Mesendoderm (in vitro differentiated cells): ENCODE results near the gene C17orf58.

Experiments used
- DNase-seq: peaks from one replicate; pipeline ENCODE4 v3.0.0; 2013
- H2AK5ac ChIP-seq: 2 replicates; pipeline ENCODE4 v1.6.1; 2013; ENCODE audit warnings: low read length, inconsistent platforms
- H2BK120ac ChIP-seq: 2 replicates; pipeline ENCODE4 v1.6.1; 2013; ENCODE audit warnings: low read depth, mild to moderate bottlenecking, low read length, moderate library complexity, mixed read lengths
- H2BK15ac ChIP-seq: replicated peaks from 2 replicates; pipeline ENCODE4 v1.6.1; 2013; ENCODE audit warnings: low read depth, mild to moderate bottlenecking, moderate library complexity
- H2BK5ac ChIP-seq: 2 replicates; pipeline ENCODE4 v1.6.1; 2013; ENCODE audit warnings: low read length, inconsistent platforms
- H3K18ac ChIP-seq: 2 replicates; pipeline ENCODE4 v1.6.1; 2013; ENCODE audit warnings: mild to moderate bottlenecking, low read length, mixed read lengths
- H3K23ac ChIP-seq: one replicate; pipeline ENCODE4 v1.6.1; 2013; ENCODE audit warnings: low read length
- H3K27ac ChIP-seq: 2 replicates; pipeline ENCODE4 v1.5.1; 2013; ENCODE audit warnings: low read depth, mild to moderate bottlenecking, inconsistent platforms, low read length, moderate library complexity
- H3K27me3 ChIP-seq: 2 replicates; pipeline ENCODE4 v1.6.1; 2013; ENCODE audit warnings: low read length, control low read depth, mild to moderate bottlenecking, inconsistent platforms; ENCODE audit not compliant: insufficient read depth, poor library complexity
- H3K36me3 ChIP-seq: 2 replicates; pipeline ENCODE4 v1.6.1; 2013; ENCODE audit warnings: low read length, inconsistent platforms; ENCODE audit not compliant: control insufficient read depth, insufficient read depth
- H3K4ac ChIP-seq: one replicate; pipeline ENCODE4 v1.6.1; 2013; ENCODE audit warnings: low read depth, mild to moderate bottlenecking, low read length, moderate library complexity
- H3K4me1 ChIP-seq: 2 replicates; pipeline ENCODE4 v1.6.1; 2013; ENCODE audit warnings: low read depth, low read length, inconsistent platforms; ENCODE audit not compliant: control insufficient read depth
- H3K4me2 ChIP-seq: 2 replicates; pipeline ENCODE4 v1.6.1; 2013; ENCODE audit warnings: low read length
- H3K4me3 ChIP-seq: 2 replicates; pipeline ENCODE4 v1.5.1; 2013; ENCODE audit warnings: mild to moderate bottlenecking, low read length
- H3K56ac ChIP-seq: one replicate; pipeline ENCODE4 v1.6.1; 2013; ENCODE audit warnings: low read length
- H3K79me1 ChIP-seq: 2 replicates; pipeline ENCODE4 v1.6.1; 2013; ENCODE audit warnings: low read length, inconsistent platforms
- H3K79me2 ChIP-seq: 2 replicates; pipeline ENCODE4 v1.6.1; 2013; ENCODE audit warnings: mild to moderate bottlenecking, low read length; ENCODE audit not compliant: control insufficient read depth, insufficient read depth
- H3K9ac ChIP-seq: 2 replicates; pipeline ENCODE4 v1.6.1; 2013; ENCODE audit warnings: low read length, inconsistent platforms
- H4K5ac ChIP-seq: one replicate; pipeline ENCODE4 v1.6.1; 2013; ENCODE audit warnings: low read length
- H4K8ac ChIP-seq: one replicate; pipeline ENCODE4 v1.6.1; 2013; ENCODE audit warnings: low read depth, mild to moderate bottlenecking, control low read depth, low read length, moderate library complexity
- WGBS: extraction: QIAGEN DNeasy Blood & Tissue Kit; methylation state at CpG from one replicate; pipeline ENCODE4 v1.1.7; 2013; ENCODE audit warnings: low lambda C conversion rate, missing lambda C conversion rate; ENCODE audit not compliant: insufficient coverage; ENCODE audit errors: extremely low coverage; 5-methylcytosine and 5-hydroxymethylcytosine counted together

The C17orf58 gene

GRCh38 chr17:68015081-68015723, 18.9 kb upstream of the C17orf58 start:
- H3K27ac ChIP-seq = no peak overlapping the region
- H3K27me3 ChIP-seq = no peaks in the 10 kb centered on the region
- H2BK5ac ChIP-seq = no peak overlapping the region
- H2BK120ac ChIP-seq = no peak overlapping the region
- H3K23ac ChIP-seq = no peak overlapping the region
- H3K4me2 ChIP-seq = no peak overlapping the region
- no peak overlapping the region for H3K18ac ChIP-seq
- no peaks in the 10 kb centered on the region for H3K79me2 ChIP-seq
- H3K4ac ChIP-seq = no peak overlapping the region
- H3K79me1 ChIP-seq = no peaks in the 10 kb centered on the region
- no peak overlapping the region for H4K5ac ChIP-seq
- H3K56ac ChIP-seq = no peak overlapping the region
- H2AK5ac ChIP-seq = no peak overlapping the region
- no peaks in the 10 kb centered on the region for H3K36me3 ChIP-seq
- no peak overlapping the region for H2BK15ac ChIP-seq
- no peak overlapping the region for H3K9ac ChIP-seq
- no CpG with 5 or more reads among the region's 11 CpGs for WGBS
- H4K8ac ChIP-seq = no peak overlapping the region
- no peak for DNase-seq
- no peak overlapping the region for H3K4me3 ChIP-seq
- H3K4me1 ChIP-seq = no peaks in the 10 kb centered on the region

DNA sequence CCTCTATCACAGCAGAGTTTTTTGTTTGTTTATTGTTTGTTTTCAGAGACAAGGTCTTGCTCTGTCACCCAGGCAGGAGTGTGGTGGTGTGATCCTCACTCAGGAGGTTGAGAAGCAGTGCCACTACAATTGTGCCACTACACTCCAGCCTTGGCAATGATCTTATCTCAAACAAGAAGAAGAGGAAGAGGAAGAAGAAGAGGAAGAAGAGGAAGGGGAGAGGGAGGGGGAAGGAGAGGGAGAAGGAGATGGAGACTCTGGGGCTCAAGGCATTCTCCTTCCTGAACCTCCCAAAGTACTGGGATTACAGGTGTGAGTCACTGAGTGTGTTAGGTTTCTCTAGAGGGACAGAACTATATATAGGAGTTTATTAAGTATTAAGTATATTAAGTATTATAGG, 17.1 kb upstream of the C17orf58 start:
- Histone ChIP-seq H3K36me3 (no peaks in the 10 kb centered on the region), H4K8ac (no peak overlapping the region), H3K4ac (no peak overlapping the region), H3K56ac (no peak overlapping the region), H2BK15ac (no peak overlapping the region), H3K4me2 (no peak overlapping the region), H3K23ac (no peak overlapping the region), H3K27me3 (no peaks in the 10 kb centered on the region), H4K5ac (no peak overlapping the region), H3K4me1 (no peaks in the 10 kb centered on the region), H3K4me3 (no peak overlapping the region), H2BK5ac (no peak overlapping the region), H3K18ac (no peak overlapping the region), H3K27ac (no peak overlapping the region), H3K79me2 (no peaks in the 10 kb centered on the region), H2AK5ac (no peak overlapping the region), H3K79me1 (no peaks in the 10 kb centered on the region), H2BK120ac (no peak overlapping the region), H3K9ac (no peak overlapping the region)
- no peak for DNase-seq

DNA sequence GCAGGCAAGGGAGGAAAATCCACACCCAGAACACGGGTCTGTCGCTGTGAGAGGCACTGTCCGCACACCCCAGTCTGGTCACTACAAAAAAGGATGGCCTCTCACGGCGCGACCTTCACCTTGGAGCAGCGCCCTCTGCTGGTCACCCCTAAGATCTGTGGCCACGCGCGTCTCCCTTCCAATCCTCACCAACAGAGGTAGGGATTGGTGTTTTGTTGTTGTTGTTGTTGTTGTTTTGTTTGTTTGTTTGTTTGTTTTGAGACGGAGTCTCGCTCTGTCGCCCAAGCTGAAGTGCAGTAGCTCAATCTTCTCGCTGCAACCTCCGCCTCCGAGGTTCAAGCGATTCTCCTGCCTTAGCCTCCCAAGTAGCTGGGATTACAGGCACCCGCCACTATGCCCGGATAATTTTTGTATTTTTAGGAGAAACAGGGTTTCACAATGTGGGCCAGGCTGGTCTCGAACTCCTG, 15.0 kb upstream of the C17orf58 start:
- Histone ChIP-seq H3K4me3 (no peak overlapping the region), H3K23ac (no peak overlapping the region), H2BK5ac (no peak overlapping the region), H3K79me2 (no peaks in the 10 kb centered on the region), H4K8ac (no peak overlapping the region), H3K56ac (peak overlapping the region; percentile 83), H2BK15ac (no peak overlapping the region), H3K4ac (no peak overlapping the region), H3K9ac (peak overlapping the region; percentile 59), H2AK5ac (no peak overlapping the region), H4K5ac (no peak overlapping the region), H3K79me1 (no peaks in the 10 kb centered on the region), H2BK120ac (no peak overlapping the region), H3K27me3 (no peaks in the 10 kb centered on the region), H3K27ac (no peak overlapping the region), H3K4me2 (no peak overlapping the region), H3K4me1 (no peaks in the 10 kb centered on the region), H3K18ac (no peak overlapping the region), H3K36me3 (no peaks in the 10 kb centered on the region)
- DNase-seq = peak; percentile 70
- WGBS = no CpG with 5 or more reads among the region's 20 CpGs

GRCh38 chr17:68006797-68007196, 10.5 kb upstream of the C17orf58 start:
- Histone ChIP-seq H4K5ac (no peak overlapping the region), H2BK15ac (no peak overlapping the region), H3K9ac (no peak overlapping the region), H2BK5ac (no peak overlapping the region), H4K8ac (no peak overlapping the region), H3K36me3 (no peaks in the 10 kb centered on the region), H3K27me3 (no peaks in the 10 kb centered on the region), H3K79me2 (no peaks in the 10 kb centered on the region), H3K27ac (no peak overlapping the region), H3K56ac (no peak overlapping the region), H2BK120ac (no peak overlapping the region), H2AK5ac (no peak overlapping the region), H3K79me1 (no peaks in the 10 kb centered on the region), H3K4me3 (no peak overlapping the region), H3K18ac (no peak overlapping the region), H3K23ac (no peak overlapping the region), H3K4me1 (no peaks in the 10 kb centered on the region), H3K4ac (no peak overlapping the region), H3K4me2 (no peak overlapping the region)
- no CpG with 5 or more reads among the region's 6 CpGs for WGBS
- DNase-seq = no peak

GRCh38 chr17:68004201-68004600, 7.9 kb upstream of the C17orf58 start:
- no peak overlapping the region for H3K23ac ChIP-seq
- no peak overlapping the region for H3K9ac ChIP-seq
- no peaks in the 10 kb centered on the region for H3K79me1 ChIP-seq
- no peak overlapping the region for H3K4me3 ChIP-seq
- H2BK120ac ChIP-seq = no peak overlapping the region
- H3K79me2 ChIP-seq = no peaks in the 10 kb centered on the region
- H3K36me3 ChIP-seq = no peaks in the 10 kb centered on the region
- H3K27me3 ChIP-seq = no peaks in the 10 kb centered on the region
- H3K4ac ChIP-seq = no peak overlapping the region
- H3K4me1 ChIP-seq = no peaks in the 10 kb centered on the region
- H3K18ac ChIP-seq = no peak overlapping the region
- no peak overlapping the region for H3K56ac ChIP-seq
- WGBS = no CpG with 5 or more reads among the region's 3 CpGs
- H2BK5ac ChIP-seq = no peak overlapping the region
- no peak overlapping the region for H2BK15ac ChIP-seq
- H3K27ac ChIP-seq = no peak overlapping the region
- DNase-seq = no peak
- H2AK5ac ChIP-seq = no peak overlapping the region
- no peak overlapping the region for H4K8ac ChIP-seq
- no peak overlapping the region for H4K5ac ChIP-seq
- H3K4me2 ChIP-seq = no peak overlapping the region

GRCh38 chr17:67999291-67999911, 3.1 kb upstream of the C17orf58 start:
- no peak overlapping the region for H3K4me3 ChIP-seq
- WGBS = no CpG with 5 or more reads among the region's 3 CpGs
- no peak overlapping the region for H3K23ac ChIP-seq
- H3K4me2 ChIP-seq = no peak overlapping the region
- peaks cover 2% of the 10 kb centered on the region for H3K27me3 ChIP-seq
- no peaks in the 10 kb centered on the region for H3K79me2 ChIP-seq
- peaks cover 4% of the 10 kb centered on the region for H3K4me1 ChIP-seq
- DNase-seq = peak; percentile 68
- H3K36me3 ChIP-seq = no peaks in the 10 kb centered on the region
- H2AK5ac ChIP-seq = no peak overlapping the region
- no peak overlapping the region for H3K9ac ChIP-seq
- no peaks in the 10 kb centered on the region for H3K79me1 ChIP-seq
- no peak overlapping the region for H3K56ac ChIP-seq
- H2BK5ac ChIP-seq = no peak overlapping the region
- no peak overlapping the region for H3K4ac ChIP-seq
- no peak overlapping the region for H2BK15ac ChIP-seq
- no peak overlapping the region for H4K8ac ChIP-seq
- H3K27ac ChIP-seq = no peak overlapping the region
- H3K18ac ChIP-seq = no peak overlapping the region
- H4K5ac ChIP-seq = no peak overlapping the region
- H2BK120ac ChIP-seq = no peak overlapping the region
